Esophagus (tissue), 2 donors: ENCODE results near the gene ELAVL2. TPM values are rescaled to one million over a fixed set of nuclear protein-coding genes. Genes with fewer than 3 reads are reported as not detected.

Experiments used
- H3K27ac ChIP-seq, 2 donors: one replicate each; pipeline ENCODE4 v1.5.1; 2013; ENCODE audit warnings: low read depth in 2 of 2, mild to moderate bottlenecking in 2 of 2, inconsistent platforms in 1 of 2, low read length in 1 of 2, moderate library complexity in 1 of 2
- H3K27me3 ChIP-seq, 2 donors: one replicate each; pipeline ENCODE4 v1.6.1; 2013; ENCODE audit warnings: low read length in 2 of 2, control low read depth in 1 of 2, mild to moderate bottlenecking in 1 of 2; ENCODE audit not compliant: insufficient read depth in 2 of 2, control insufficient read depth in 1 of 2
- H3K36me3 ChIP-seq, 2 donors: one replicate each; pipeline ENCODE4 v1.6.1; 2013; ENCODE audit warnings: low read length in 1 of 2; ENCODE audit not compliant: control insufficient read depth in 2 of 2, insufficient read depth in 2 of 2
- H3K4me1 ChIP-seq, 2 donors: one replicate each; pipeline ENCODE4 v1.6.1; 2013; ENCODE audit warnings: low read length in 1 of 2; ENCODE audit not compliant: control insufficient read depth in 2 of 2, insufficient read depth in 2 of 2
- H3K4me3 ChIP-seq, 2 donors: one replicate each; pipeline ENCODE4 v1.5.1; 2013; ENCODE audit warnings: low read length in 2 of 2, mild to moderate bottlenecking in 2 of 2, low read depth in 1 of 2, moderate library complexity in 1 of 2
- H3K9me3 ChIP-seq, 2 donors: one replicate each; pipeline ENCODE4 v1.6.1; 2013; ENCODE audit warnings: mild to moderate bottlenecking in 2 of 2, low read depth in 1 of 2, low read length in 1 of 2, moderate library complexity in 1 of 2; ENCODE audit not compliant: control insufficient read depth in 2 of 2, insufficient read depth in 1 of 2
- WGBS, 2 donors: extraction: QIAGEN DNeasy Blood & Tissue Kit; methylation state at CpG; one replicate each; pipeline ENCODE4 v1.1.7; 2013; 5-methylcytosine and 5-hydroxymethylcytosine counted together
- polyA plus RNA-seq, 2 donors: library from polyadenylated mRNA; stranded (reverse); fragments of 200-250 nt; gene quantifications; one replicate each; pipeline ENCODE4 v1.2.3, GENCODE V29; 2013
- donor health status: healthy with polysubstance abuse.
- donor health status: Bipolar disorder and iron deficiency.

Gene ELAVL2
- polyA plus RNA-seq, 2 donors, result 0.02 TPM

GRCh38 chr9:23702311-23702922 lies 123.6 kb downstream of the ELAVL2 start:
- no peak overlapping the region for H3K4me3 ChIP-seq
- 91 to 92% methylated on average over 3 of the region's 3 CpGs for WGBS, 2 donors
- no peak overlapping the region for H3K27ac ChIP-seq
- no peaks in the 10 kb centered on the region for H3K4me1 ChIP-seq
- no peaks in the 10 kb centered on the region for H3K36me3 ChIP-seq
- H3K9me3 ChIP-seq, result no peaks in the 10 kb centered on the region
- no peaks in the 10 kb centered on the region for H3K27me3 ChIP-seq

- Histone ChIP-seq H3K36me3 (no peaks in the 10 kb centered on the region), H3K9me3 (no peaks in the 10 kb centered on the region), H3K27ac (no peak overlapping the region), H3K27me3 (no peaks in the 10 kb centered on the region), H3K4me3 (no peak overlapping the region), H3K4me1 (no peaks in the 10 kb centered on the region)
- WGBS, 2 donors, result 94 to 95% methylated on average over 6 of the region's 6 CpGs
These were observed 124.7 kb downstream of the ELAVL2 start for GRCh38 chr9:23701291-23701690.

- H3K27ac ChIP-seq, result no peak overlapping the region
- H3K36me3 ChIP-seq, result no peaks in the 10 kb centered on the region
- no peaks in the 10 kb centered on the region for H3K27me3 ChIP-seq
- H3K9me3 ChIP-seq, result no peaks in the 10 kb centered on the region
- no peak overlapping the region for H3K4me3 ChIP-seq
- no peaks in the 10 kb centered on the region for H3K4me1 ChIP-seq
- WGBS, 2 donors, result 62 to 69% methylated on average over 2 of the region's 2 CpGs
These were observed 125.7 kb downstream of the ELAVL2 start for GRCh38 chr9:23700359-23700758.

GRCh38 chr9:23698161-23698560 lies 127.9 kb downstream of the ELAVL2 start:
- no peaks in the 10 kb centered on the region for H3K27me3 ChIP-seq
- no peaks in the 10 kb centered on the region for H3K36me3 ChIP-seq
- H3K4me3 ChIP-seq, result no peak overlapping the region
- WGBS, 2 donors, result 70 to 90% methylated on average over 1 of the region's 1 CpG
- H3K4me1 ChIP-seq, result no peaks in the 10 kb centered on the region
- no peak overlapping the region for H3K27ac ChIP-seq
- H3K9me3 ChIP-seq, result no peaks in the 10 kb centered on the region

- WGBS, 2 donors, result 73 to 77% methylated on average over 5 of the region's 5 CpGs
- no peak overlapping the region for H3K27ac ChIP-seq
- H3K27me3 ChIP-seq, result no peaks in the 10 kb centered on the region
These were observed 130.5 kb downstream of the ELAVL2 start for GRCh38 chr9:23695572-23695971.

DNA sequence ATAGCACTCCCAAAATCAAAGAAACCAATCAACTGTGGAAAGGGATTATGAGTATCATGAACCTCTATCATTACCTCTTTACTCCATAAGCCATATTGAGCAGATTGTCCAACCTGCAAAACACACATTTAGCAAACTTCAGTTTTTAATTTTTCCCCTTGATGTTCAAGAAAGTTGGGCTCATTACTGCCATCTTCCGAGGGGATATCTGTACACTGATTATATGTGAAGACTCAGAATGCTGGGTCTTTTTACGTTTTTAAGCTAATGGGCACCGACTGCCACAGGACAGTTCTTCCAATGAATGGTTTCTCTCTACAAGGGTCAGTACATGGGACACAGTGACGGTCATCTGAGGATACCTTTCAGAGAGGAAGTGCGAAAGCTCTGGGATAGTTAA lies 132.7 kb downstream of the ELAVL2 start:
- H3K36me3 ChIP-seq, result no peaks in the 10 kb centered on the region
- H3K4me1 ChIP-seq, result no peaks in the 10 kb centered on the region
- WGBS, 2 donors, result 88 to 95% methylated on average over 5 of the region's 5 CpGs

More at GRCh38 chr9:23695572-23695971, 130.5 kb downstream of the ELAVL2 start:
- no peaks in the 10 kb centered on the region for H3K9me3 ChIP-seq
- no peaks in the 10 kb centered on the region for H3K4me1 ChIP-seq
- no peak overlapping the region for H3K4me3 ChIP-seq
- no peaks in the 10 kb centered on the region for H3K36me3 ChIP-seq

GRCh38 chr9:23686896-23687295 lies 139.1 kb downstream of the ELAVL2 start:
- WGBS, 2 donors, result 81 to 82% methylated on average over 1 of the region's 1 CpG
- Histone ChIP-seq H3K27ac (no peak overlapping the region), H3K36me3 (no peaks in the 10 kb centered on the region), H3K4me3 (no peak overlapping the region), H3K9me3 (no peaks in the 10 kb centered on the region), H3K4me1 (no peaks in the 10 kb centered on the region), H3K27me3 (no peaks in the 10 kb centered on the region)

More for the DNA sequence above, 132.7 kb downstream of the ELAVL2 start:
- H3K9me3 ChIP-seq, result no peaks in the 10 kb centered on the region
- no peak overlapping the region for H3K4me3 ChIP-seq
- H3K27me3 ChIP-seq, result no peaks in the 10 kb centered on the region
- no peak overlapping the region for H3K27ac ChIP-seq

DNA sequence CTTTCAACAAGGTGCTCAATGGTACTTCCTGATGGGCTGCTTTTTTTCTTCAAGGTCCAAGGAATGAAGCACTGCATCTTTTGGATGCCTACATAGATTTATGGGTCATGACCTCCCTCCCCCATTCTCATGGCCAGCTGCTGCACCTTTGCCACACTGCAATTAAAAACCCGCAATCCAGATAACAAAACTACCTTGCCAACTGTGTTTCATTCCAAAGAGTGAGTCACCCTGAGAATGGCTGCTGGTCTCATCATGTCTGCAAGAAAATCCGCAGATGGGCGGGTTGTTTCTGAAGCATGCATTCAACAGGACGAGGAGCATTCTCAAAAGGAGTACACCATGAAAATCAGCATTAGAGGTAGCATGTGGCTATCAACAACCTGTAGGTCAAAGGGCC lies 139.8 kb downstream of the ELAVL2 start:
- no peaks in the 10 kb centered on the region for H3K27me3 ChIP-seq
- WGBS, 2 donors, result 53 to 58% methylated on average over 4 of the region's 4 CpGs
- H3K4me1 ChIP-seq, result no peaks in the 10 kb centered on the region

GRCh38 chr9:23683611-23684061 lies 142.4 kb downstream of the ELAVL2 start:
- Histone ChIP-seq H3K4me1 (no peaks in the 10 kb centered on the region), H3K27ac (no peak overlapping the region), H3K36me3 (no peaks in the 10 kb centered on the region), H3K9me3 (no peaks in the 10 kb centered on the region), H3K4me3 (no peak overlapping the region), H3K27me3 (no peaks in the 10 kb centered on the region)
- WGBS, 2 donors, result 66 to 67% methylated on average over 7 of the region's 7 CpGs

More for the DNA sequence above, 139.8 kb downstream of the ELAVL2 start:
- no peak overlapping the region for H3K4me3 ChIP-seq
- H3K9me3 ChIP-seq, result no peaks in the 10 kb centered on the region
- H3K27ac ChIP-seq, result no peak overlapping the region
- no peaks in the 10 kb centered on the region for H3K36me3 ChIP-seq

DNA sequence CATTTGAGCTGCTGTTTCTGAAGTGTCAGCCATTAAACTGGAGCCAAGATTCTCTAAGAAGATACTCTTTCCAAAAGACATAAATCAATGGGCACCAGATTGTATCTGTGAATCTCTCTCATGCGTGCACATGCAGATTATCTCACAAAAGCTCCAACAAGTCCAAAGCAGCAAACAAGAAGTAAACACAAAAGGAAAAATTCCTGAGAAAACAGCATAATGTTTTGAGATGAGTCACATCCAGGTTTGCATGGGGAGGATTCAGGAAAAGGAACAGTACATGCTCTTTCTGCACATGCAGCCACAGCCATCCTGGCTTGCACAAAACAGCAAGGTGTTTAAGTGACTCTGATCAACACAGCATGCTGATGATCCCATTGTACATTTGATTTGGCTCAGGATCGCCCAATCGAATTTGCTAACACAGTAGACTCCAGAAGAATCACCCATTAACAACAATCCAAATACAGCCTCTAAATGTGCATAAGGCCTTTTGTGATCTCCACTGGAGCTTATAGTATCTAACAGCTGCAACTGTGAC lies 143.1 kb downstream of the ELAVL2 start:
- WGBS, 2 donors, result 25 to 53% methylated on average over 3 of the region's 3 CpGs
- Histone ChIP-seq H3K9me3 (no peaks in the 10 kb centered on the region), H3K27ac (no peak overlapping the region), H3K4me3 (no peak overlapping the region), H3K27me3 (no peaks in the 10 kb centered on the region), H3K36me3 (no peaks in the 10 kb centered on the region), H3K4me1 (no peaks in the 10 kb centered on the region)
